Left hindlimb (tissue), 1 donor: ENCODE data around the gene RANBP3.

Source experiments
- DNase-seq: peaks from one replicate; pipeline ENCODE4 v3.0.0-alpha.2; 2018

Gene RANBP3

DNA sequence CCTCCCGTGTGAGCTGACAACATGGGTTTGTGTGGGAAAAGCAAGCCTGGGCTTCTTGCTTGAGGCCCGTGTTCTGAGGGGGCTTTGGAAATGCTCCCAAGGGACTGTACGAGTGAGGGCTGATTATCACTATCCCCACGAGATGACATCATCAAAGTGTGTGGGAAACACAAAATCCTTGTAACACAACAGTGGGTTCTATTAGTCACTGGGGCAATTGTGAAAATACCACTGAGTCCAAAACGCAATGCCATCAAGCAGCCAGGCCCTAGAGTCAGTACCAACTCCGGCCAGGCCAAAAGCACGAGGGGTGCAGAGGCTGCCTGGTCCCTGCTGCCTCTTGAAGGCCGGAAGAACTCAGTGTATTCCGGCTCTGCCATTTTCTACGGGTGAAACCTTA, 34.3 kb downstream of the RANBP3 start:
- DNase-seq, result no peak

DNA sequence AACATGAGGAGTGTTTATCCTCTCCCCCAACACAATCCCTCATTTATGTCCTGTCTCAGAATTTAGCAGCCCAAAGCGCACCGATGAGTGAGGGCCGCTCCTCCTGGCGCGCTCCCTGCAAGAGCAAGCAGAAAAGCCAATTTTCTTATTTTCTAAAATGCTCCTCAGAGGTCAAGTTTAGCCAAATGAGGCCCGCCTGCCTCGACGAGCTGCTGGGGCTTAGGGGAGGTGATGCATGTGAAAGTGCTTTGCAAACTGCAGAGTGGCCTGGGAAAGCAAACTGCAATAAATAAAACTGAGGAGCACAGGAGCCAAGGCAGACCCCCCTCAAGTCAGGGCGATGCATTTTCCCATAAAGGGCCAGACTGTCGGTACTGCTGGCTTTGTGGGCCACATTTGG, 34.9 kb downstream of the RANBP3 start:
- DNase-seq, result no peak

DNA sequence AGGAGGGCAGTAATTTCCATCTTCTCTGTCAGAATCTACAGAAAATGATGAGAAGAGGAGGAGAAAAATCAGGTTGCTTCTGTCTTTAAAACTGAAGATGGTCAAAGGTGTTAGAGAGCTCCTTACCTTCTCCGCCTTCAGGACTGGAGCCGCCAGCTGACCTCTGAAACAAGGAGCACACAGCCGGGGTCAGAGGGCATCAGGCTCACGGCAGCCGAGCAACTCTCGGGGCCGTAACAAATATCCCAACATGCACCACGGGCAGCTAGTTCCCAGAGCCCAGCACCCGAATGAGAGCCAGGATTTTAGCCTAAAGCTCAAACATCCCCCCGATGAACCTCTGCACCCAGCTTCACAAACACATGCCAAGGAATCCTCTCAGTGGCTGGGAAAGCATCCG, 36.3 kb downstream of the RANBP3 start:
- no peak for DNase-seq

DNA sequence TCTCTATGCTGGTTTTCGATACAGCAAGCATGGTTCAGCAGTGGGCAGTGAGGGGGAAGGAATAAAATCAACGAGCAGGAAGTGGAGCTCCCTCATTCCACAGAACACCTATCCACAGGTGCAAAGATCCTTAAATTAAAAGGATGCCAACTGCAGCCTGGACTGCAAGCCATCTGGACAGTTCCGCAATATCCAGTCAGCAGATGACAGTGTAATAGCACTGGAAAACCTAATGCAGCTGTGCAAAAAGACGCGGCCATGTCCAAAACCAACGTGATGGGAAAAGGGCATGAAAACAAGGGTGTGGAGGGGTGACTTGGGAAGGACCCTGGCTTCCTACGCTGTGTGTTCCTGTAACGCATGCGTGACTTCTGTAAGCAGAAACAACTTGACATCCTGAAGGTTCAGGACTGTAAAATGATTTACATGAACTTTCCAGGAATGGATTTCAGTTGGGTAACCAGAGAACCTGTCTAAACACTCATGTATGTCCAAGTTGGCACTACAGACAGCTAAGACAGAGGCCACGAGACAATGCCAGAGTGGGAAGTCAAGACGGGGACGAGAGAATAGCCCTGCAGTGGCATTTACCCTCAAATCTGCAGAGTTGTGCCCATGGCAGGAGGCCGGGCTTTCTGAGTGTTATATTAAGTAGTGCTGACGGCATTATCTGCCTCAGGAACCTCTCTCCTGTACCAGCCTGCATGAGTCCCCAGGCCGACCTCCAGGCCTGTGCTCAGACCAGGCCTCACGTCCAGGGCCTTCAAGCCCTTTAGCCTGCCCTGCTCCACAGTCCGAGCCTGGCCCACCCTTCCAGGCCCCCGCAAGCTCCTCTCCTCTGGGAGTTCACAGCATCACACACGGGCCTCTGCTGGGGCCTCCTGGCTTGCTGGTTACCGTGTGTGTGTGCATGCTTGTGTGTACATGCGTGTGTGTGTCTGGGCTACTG, 37.4 kb downstream of the RANBP3 start:
- DNase-seq, result no peak

DNA sequence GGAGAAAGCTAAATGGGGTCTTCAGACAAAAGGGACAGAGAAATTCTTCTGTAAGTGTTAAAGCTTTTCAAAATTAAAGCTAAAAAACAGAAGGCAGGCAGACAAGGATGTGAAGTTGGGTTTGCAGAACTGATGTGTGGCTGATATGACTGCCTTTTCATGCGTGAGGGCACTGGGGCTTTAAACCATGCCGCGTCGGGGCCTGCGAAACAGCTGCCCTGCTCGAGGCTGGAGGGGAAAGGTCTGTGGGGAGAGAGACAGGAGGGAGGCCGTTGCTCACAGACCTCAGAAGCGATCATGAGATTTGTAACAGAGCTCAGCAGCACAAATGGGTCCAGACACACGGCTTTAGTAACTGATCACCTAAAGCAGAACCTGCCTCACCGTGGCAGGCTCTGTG, 40.4 kb downstream of the RANBP3 start:
- DNase-seq, result no peak

DNA sequence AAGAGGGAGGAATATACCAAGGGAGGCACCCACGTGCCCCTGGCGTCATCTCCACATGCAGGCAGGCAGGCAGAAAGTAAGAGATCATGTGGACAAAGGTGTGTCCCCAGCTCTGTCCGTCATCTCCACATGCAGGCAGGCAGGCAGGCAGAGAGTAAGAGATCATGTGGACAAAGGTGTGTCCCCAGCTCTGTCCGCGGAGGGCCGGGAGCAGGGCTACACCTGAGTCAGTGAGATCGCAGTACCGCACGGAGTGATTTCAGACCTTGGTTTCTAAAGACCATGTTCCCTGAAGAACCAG, 41.7 kb downstream of the RANBP3 start:
- no peak for DNase-seq

DNA sequence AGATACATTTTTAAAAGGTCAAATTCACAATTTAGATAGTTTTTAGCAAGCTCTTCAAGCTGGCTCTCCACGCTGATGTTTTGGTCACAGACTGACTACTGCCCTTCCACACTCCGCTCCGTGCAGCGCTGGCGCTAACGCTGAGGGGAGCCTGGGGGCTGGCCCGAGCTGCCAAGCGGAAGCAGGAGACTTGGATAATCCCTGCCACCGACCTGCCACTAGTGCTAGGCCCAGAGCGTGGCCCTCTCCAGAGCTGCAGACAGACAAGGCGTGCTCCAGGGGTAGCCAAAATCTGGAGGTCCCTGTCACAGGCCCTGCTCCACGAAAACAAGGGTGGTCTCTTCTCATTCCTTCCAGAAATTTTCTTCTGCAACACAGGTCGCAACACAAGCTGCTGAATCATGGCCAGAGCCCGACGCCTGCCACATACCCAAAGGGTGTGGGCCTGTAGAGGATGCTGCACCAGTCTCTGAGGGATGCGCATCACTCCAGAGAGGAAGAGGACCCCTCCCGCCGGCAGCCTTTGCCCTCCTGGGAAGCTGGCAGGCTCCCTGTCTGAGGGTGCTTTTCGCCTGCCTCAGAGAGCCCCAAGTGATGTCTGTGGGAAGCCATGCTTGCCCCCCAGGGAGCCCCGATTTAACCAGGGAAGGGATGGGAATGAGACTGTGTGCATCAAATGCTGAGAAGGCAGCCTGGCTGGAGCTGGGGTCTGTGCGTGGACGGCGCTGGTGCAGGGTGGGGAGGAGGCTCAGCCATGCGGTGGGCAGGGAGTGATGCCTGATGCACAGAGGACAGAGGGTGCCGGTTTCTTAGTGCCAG, 42.3 kb downstream of the RANBP3 start:
- DNase-seq, result no peak

DNA sequence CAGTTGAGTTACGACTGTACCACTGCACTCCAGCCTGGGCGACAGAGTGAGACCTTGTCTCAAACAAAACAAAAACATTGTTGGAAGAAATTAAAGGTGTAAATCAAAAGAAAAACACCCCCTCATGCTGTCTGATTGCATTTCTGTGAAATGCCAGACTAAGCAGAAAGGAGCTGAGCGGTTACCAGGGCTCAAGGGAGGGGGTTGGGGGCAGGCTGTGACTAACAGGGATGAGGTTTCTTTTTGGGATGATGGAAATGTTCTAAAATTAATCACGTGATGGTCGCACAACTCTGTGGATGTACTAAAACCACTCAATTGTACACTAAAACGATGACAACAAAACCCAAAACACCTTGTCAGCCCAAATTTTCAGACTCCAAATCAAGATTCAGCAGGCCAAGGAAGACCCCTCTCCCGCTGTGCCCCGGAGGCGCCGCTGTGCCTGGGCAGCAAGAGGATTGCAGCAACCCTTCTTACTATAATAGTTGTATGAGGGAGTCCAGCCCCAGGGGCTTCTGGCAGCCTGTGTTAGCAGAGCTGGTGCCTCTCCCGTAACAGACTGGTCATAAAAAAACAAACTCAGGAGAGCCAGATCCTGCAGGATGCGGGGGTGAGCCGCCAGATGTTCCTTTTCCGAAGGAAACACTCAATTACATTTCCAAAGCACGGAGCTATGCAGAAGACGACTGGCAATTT, 43.0 kb downstream of the RANBP3 start:
- peak; percentile 68 for DNase-seq

DNA sequence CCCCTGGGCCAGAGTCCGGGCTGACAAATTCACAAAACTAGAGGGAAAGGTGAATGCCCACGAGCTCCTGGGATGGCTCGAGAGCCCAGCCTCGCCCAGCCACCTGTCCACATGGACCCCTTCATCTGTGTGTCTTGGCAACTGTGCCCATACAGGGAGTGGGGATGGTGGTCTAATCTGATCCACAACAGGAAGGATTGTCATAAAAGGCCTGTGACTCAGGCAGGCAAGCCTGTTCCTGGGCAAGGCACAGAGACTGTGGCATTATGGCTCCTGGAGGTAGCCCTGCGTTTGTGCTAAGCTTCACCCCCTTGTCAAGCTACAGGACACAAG, 43.9 kb downstream of the RANBP3 start:
- DNase-seq, result no peak

DNA sequence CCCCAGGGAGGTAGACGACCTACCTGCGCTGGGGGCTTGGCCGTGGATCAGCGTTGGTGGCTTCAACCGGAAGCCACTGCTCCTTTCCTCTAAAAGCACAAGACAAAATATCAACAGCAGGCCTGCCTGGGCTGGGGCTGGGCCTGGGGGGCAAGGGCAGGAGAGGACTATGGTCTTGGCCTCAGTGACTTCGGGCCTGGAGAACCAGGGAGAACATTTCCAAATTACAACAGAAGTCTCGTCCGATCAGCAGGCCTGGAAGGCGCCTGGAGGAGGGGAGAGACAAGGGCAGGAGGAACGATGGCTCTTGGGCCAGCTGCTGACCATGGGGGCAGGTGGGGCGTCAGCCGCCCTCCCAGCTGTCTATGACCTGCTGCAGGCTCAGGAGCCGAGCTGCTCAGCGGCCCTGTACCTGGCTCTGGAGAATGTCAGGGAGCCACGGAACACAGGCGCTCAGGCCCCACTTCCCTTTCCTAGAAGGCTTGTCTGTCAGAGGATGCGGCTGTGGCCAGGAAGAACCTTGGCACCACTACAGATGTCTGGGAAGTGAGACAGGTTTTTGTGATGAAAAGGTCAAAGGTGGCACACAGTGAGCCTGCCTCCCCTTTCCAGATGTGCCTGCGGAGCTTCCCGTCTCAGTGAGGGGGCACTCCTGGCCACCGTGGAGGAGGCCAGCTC, 44.4 kb downstream of the RANBP3 start:
- no peak for DNase-seq

DNA sequence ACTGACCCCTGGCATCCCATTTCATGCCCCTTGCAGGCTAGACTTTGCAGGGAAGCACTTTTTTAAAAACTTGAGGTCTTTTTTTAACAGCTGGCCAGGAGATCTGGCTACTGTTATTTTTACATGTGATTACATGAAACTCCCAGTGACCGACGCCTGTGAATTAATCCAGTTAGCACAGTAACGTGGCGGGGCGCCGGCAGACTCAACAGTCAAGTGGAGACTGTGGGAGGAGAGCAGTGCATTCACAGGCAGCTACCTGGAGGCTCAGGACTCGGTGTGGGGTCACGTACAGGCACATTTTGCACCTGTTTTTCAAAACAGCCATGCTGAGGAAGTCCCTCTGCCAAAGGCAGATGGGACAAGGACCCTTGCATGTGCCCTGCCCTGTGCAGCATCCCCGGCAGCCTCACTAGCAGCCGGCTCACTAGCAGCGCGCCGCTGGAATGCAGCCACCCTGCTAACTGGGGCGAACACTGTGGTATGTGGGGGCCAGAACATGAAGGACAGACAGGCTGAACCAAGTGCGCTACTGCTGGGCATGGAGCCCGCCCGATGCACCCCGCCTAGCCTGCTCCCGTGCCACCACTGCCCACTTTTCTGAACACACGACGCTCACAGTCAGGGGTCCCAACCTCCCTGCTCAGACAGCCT, 45.2 kb downstream of the RANBP3 start:
- no peak for DNase-seq

DNA sequence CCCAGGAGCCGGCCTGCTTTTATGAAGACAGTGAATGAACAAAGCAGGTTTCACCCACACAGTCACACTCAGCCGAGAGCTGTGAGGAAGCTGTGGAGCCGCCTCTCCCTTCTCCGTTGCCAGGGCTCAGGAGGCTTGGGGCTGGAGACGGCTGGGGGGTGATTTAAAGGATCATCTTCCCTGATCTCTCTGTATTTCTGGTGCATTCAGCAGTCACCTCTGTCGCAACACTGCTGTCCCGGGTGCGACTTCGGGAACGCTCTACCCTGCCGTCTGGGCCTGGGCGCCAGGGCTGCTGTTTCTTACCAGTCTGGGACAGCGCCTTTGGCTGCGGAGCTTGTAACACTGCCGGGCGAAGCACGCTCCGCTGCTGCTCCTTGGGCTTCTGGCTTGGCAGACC, 45.8 kb downstream of the RANBP3 start:
- no peak for DNase-seq

DNA sequence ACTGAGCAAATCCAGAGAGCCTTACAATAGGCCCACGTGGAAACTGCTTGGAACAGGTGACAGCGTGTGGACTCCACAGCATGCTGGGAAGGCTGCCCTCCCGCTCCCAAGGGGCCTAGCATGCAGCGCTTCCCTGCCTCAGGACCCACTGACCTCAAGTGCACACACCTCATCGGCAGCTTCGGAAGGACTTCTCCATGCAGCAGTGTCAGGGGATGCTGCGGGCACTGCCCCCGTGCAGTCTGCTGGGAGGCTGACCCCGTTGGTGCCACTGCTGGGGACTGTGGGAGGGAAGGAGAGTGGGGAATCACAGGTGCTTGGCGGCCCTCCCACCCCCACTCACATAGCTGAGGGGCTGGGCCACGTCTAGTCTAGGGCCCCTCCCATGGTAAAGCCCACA, 46.7 kb downstream of the RANBP3 start:
- DNase-seq, result no peak

DNA sequence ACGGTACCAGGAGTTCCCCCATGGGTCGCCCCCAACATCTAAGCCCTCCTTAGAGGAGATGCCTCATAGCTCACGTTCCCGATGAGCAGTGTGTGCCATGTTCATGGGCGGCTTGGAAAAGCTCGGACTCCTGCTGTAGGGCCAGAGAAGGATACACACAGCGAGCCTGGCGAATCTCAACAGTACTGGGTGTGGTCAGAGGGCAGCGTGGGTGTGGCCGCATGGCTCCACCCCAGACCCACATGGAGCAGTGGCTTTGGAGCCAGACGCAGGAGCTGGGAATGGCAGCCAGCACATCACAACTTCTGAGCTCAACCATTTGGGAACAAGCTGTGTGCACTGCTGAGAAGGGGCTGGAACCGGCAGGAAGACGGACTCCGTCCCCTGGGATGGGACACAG, 48.3 kb downstream of the RANBP3 start:
- DNase-seq, result no peak

DNA sequence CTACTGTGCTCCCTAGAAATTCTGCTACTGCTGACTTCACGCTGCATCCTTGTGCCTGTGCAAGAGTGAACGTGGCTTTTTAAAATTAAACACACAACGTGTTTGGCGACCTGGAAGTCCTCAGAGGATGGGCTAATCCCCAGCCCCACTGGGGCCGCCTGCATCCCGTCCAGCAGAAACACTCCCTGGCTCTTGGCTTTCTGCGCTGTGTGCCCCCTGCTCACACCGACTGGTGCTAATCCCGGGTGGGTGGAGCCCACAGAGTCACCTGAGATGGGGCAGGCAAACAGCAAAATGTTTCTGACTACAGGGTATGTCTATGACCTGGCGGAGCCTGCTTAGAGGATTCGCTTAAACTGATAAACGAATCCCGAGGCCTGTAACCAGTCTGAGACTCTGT, 48.8 kb downstream of the RANBP3 start:
- DNase-seq, result no peak

DNA sequence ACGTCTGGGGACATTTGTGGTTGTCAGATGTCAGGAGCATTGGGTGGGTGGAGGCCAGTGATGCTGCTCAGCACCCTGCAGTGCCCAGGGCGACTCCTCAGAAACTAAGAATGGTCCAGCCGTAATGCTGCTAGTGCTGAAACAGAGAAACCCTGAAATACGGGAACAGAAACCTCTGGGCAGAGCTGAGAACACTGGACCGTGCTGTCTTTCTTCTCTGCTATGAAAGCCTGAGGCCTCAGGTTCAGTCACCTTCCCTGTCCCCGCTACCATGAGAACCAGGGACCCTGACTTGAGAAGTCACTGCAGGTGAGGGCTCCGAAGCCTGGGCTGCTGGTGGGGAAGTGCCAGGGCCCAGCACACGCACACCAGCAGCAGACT, 50.5 kb downstream of the RANBP3 start:
- no peak for DNase-seq

DNA sequence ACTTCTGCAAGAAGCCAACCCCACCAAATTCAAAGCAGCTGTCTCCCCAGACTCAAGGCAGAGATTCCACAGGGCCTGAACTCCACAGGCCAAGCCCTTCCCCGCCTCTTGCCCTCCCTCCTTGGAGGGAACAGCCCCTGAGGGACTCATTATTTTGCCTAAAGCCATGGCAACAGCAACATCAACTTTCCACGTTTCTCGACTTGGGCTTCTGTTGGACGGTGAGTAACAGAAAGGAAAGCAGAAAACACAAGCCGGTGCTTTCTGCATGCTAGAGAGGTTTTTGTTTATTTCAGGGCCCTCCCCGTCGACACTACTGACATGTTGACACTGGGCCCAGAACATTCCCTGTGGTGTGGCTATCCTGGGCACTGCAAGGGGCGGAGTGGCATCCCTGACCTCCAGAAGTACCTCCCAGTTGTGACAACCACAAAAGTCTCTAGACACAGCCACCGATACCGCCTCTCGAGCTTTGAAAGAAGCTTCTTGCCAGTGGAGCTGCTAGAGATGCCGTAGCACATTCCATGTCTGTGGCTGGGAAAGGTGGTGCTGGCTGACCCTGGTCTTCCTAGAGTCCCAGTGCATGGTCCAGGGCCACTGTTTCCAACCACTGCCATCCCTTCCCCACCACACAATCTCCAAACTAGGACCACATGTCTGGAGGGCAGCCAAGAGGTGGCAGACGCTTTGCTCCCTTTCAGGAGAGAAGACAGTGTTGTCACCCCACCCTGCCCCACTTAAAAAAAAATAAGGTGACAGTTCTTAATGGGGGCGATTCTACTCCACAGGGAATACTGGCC, 51.1 kb downstream of the RANBP3 start:
- DNase-seq, result peak; percentile 85

DNA sequence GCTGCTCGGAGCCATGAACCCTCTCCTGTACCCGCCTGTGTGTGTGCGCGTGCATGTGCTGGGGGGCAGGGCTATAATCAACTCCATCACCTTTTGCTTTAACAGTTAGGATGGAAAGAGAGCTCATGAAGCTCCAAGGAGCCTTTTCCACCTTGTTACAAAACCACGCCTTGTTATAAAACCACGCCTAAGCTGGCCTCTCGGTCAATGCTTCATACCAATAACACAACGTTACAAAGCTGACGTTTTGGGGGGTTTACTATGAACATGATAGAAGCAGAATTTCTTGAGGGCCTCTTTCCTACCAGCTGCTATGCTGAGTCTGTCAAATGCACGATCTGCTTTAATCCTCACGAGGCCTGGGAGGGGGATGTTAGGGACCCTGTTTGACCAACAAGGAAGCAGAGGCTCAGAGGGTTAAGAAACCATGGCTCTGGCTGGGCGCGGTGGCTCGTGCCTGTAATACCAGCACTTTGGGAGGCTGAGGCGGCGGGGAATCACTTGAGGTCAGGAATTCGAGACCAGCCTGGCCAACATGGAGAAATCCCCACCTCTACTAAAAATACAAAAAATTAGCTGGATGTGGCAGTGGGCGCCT, 52.0 kb downstream of the RANBP3 start:
- no peak for DNase-seq

DNA sequence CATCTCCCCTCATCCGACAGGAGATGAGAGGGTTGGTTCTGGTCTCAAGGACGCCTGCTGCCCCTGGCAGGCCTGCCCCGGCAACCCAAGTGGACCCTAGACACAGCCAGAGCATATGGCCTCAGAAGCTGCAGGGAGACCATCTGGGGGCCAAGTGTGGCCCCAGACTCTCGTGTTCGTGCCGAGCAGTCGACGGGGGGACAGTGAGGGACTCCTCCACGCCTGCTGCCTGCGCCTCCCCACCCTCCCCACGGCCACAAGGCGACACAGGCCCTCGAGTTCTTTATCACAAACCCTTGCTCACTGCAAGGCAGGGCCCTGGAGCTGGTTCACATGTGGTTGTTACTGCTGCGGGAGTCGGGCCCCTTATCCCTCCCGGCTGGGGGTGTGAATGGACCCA, 54.6 kb downstream of the RANBP3 start:
- no peak for DNase-seq

DNA sequence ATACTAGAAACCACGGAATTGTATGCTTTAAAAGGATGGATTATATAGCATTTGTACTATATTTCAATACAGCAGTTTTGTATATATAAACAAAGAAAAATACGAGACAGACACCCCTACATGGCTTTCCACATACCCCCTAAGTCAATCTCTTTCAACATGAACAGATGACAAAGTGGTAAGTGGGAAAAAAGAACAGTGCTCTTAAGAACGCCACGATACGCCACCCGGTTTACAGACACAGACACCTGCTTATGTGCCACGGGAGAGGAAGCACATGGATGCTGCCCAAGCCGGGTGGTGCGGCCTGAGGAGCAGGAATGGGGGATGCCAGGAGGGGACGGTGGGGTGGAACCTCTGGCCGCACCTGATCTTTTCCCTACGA, 55.8 kb downstream of the RANBP3 start:
- DNase-seq, result no peak

DNA sequence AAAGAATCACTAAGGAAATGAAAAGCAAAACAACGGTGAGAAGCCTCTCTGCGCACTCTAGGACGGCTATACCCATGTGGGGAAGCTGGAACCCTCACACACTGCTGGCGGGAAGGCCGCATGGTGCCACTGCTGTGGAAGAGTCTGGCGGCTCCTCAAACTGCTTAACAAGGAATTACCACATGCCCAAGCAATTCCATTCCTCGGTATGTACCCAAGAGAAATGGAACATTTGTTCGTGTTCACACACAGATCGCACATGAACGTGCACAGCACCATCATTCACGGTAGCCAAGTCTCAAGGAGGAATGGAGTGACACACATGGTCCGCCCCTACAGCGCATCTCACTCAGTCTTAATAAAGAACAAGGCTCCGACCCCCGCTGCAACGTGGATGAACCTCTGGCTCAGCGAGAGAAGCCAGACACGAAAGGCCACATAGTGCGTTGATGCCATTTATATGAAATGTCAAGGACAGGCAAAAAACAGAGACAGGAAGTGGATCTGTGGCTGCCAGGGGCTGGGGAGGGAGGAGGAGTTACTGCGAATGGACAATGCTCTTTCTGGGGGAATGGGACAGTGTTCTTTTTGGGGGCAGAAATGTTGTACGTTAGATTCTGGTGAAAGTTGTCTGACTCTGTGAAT, 56.3 kb downstream of the RANBP3 start:
- no peak for DNase-seq
